Liver (tissue), 9 donors: ENCODE results near the gene ORAI1. TPM values are rescaled to one million over a fixed set of nuclear protein-coding genes. Genes with fewer than 3 reads are reported as not detected.

Source experiments
- DNase-seq: peaks from one replicate; pipeline ENCODE4 v3.0.0-alpha.2; 2017; ENCODE audit warnings: low spot score
- H3K27ac ChIP-seq, 2 donors: one replicate each; pipeline ENCODE4 v1.7.0; 2013; ENCODE audit warnings: inconsistent platforms in 2 of 2, low read length in 2 of 2, control low read depth in 1 of 2, low read depth in 1 of 2, mild to moderate bottlenecking in 1 of 2
- H3K27me3 ChIP-seq, 4 donors: one replicate each; pipeline versions ENCODE4 v1.6.1 to v1.7.0; 2013; ENCODE audit warnings: low read length in 3 of 4, inconsistent platforms in 1 of 4, mild to moderate bottlenecking in 1 of 4, moderate library complexity in 1 of 4; ENCODE audit not compliant: control insufficient read depth in 4 of 4, insufficient read depth in 4 of 4
- H3K36me3 ChIP-seq, 4 donors: one replicate each; pipeline versions ENCODE4 v1.6.1 to v1.7.0; 2013; ENCODE audit warnings: low read length in 3 of 4, mild to moderate bottlenecking in 3 of 4, low read depth in 1 of 4, moderate library complexity in 1 of 4; ENCODE audit not compliant: control insufficient read depth in 4 of 4, insufficient read depth in 3 of 4
- H3K4me1 ChIP-seq, 4 donors: one replicate each; pipeline versions ENCODE4 v1.6.1 to v1.7.0; 2013; ENCODE audit warnings: low read length in 3 of 4, mild to moderate bottlenecking in 3 of 4, moderate library complexity in 1 of 4; ENCODE audit not compliant: control insufficient read depth in 4 of 4, insufficient read depth in 4 of 4
- H3K4me3 ChIP-seq, 3 donors: one replicate each; pipeline versions ENCODE4 v1.6.1 to v1.7.0; 2013; ENCODE audit warnings: low read length in 3 of 3, control low read depth in 1 of 3, low read depth in 1 of 3, mild to moderate bottlenecking in 1 of 3
- H3K9ac ChIP-seq, 2 donors: one replicate each; pipeline ENCODE4 v1.7.0; 2013; ENCODE audit warnings: low read length in 2 of 2, mild to moderate bottlenecking in 2 of 2, moderate library complexity in 2 of 2, control low read depth in 1 of 2, low read depth in 1 of 2
- H3K9me3 ChIP-seq, 4 donors: one replicate each; pipeline versions ENCODE4 v1.6.1 to v1.7.0; 2013; ENCODE audit warnings: low read length in 3 of 4; ENCODE audit not compliant: control insufficient read depth in 4 of 4
- ATF3 ChIP-seq: IDR thresholded peaks from 2 replicates; pipeline ENCODE4 v1.6.1; 2016; ENCODE audit warnings: antibody characterized with exemption
- CTCF ChIP-seq: fragments of 150-350 bp; IDR thresholded peaks from 2 replicates; pipeline ENCODE4 v1.5.1; 2017; ENCODE audit warnings: improper control_type of control experiment, low read depth, low read length; ENCODE audit not compliant: missing input control
- EGR1 ChIP-seq, 2 donors: IDR thresholded peaks; 2 replicates each; pipeline ENCODE4 v1.6.1; 2016 to 2018; ENCODE audit warnings: antibody characterized with exemption in 2 of 2, low read depth in 2 of 2
- FOXA1 ChIP-seq: IDR thresholded peaks from 2 replicates; pipeline ENCODE4 v1.6.1; 2016; ENCODE audit warnings: antibody characterized with exemption
- FOXA2 ChIP-seq: IDR thresholded peaks from 2 replicates; pipeline ENCODE4 v1.6.1; 2016; ENCODE audit warnings: antibody characterized with exemption
- GABPA ChIP-seq, 2 donors: IDR thresholded peaks in 1 of 2; conservative IDR thresholded peaks in 1 of 2; 2 replicates each; pipeline ENCODE4 v1.6.1; 2016; ENCODE audit warnings: antibody characterized with exemption in 2 of 2, mild to moderate bottlenecking in 1 of 2, moderate library complexity in 1 of 2
- HNF4A ChIP-seq, 2 donors: conservative IDR thresholded peaks; 2 replicates each; pipeline ENCODE4 v1.6.1; 2016; ENCODE audit warnings: antibody characterized with exemption in 2 of 2, mild to moderate bottlenecking in 2 of 2
- HNF4G ChIP-seq: IDR thresholded peaks from 2 replicates; pipeline ENCODE4 v1.6.1; 2016; ENCODE audit warnings: antibody characterized with exemption
- MAX ChIP-seq: IDR thresholded peaks from 2 replicates; pipeline ENCODE4 v1.6.1; 2016; ENCODE audit warnings: antibody characterized with exemption
- NR2F2 ChIP-seq: IDR thresholded peaks from 2 replicates; pipeline ENCODE4 v1.6.1; 2016; ENCODE audit warnings: antibody characterized with exemption
- RAD21 ChIP-seq, 2 donors: IDR thresholded peaks; 2 replicates each; pipeline ENCODE4 v1.6.1; 2016; ENCODE audit warnings: antibody characterized with exemption in 2 of 2, mild to moderate bottlenecking in 2 of 2
- REST ChIP-seq: IDR thresholded peaks from 2 replicates; pipeline ENCODE4 v1.6.1; 2016; ENCODE audit warnings: antibody characterized with exemption, mild to moderate bottlenecking
- RXRA ChIP-seq, 2 donors: IDR thresholded peaks; 2 replicates each; pipeline ENCODE4 v1.6.1; 2017 to 2018; ENCODE audit warnings: antibody characterized with exemption in 2 of 2, mild to moderate bottlenecking in 1 of 2
- SP1 ChIP-seq: IDR thresholded peaks from 2 replicates; pipeline ENCODE4 v1.6.1; 2018; ENCODE audit warnings: antibody characterized with exemption, mild to moderate bottlenecking
- TAF1 ChIP-seq: conservative IDR thresholded peaks from 2 replicates; pipeline ENCODE4 v1.6.1; 2016; ENCODE audit warnings: antibody characterized with exemption, mild to moderate bottlenecking
- YY1 ChIP-seq: IDR thresholded peaks from 2 replicates; pipeline ENCODE4 v1.6.1; 2016; ENCODE audit warnings: antibody characterized with exemption, mild to moderate bottlenecking
- ZBTB33 ChIP-seq: IDR thresholded peaks from 2 replicates; pipeline ENCODE4 v1.6.1; 2016; ENCODE audit warnings: antibody characterized with exemption
- WGBS: extraction: QIAGEN DNeasy Blood & Tissue Kit; methylation state at CpG from one replicate; pipeline ENCODE4 v1.1.7; 2013; 5-methylcytosine and 5-hydroxymethylcytosine counted together
- polyA plus RNA-seq, 2 donors: library from polyadenylated mRNA; stranded (reverse) in 1 of 2; unstranded in 1 of 2; fragments of 200-250 nt in 1 of 2; fragments of >200 nt in 1 of 2; fragmentation: Nextera tagmentation in 1 of 2; extraction: Ambion mirVana in 1 of 2; gene quantifications; one replicate each; pipeline versions ENCODE4 v1.2.1 to v1.2.3, GENCODE V29; 2013 to 2015
- total RNA-seq, 2 donors: library from RNA; depleted of rRNA; stranded (reverse); fragments of >200 nt; gene quantifications; one replicate each; pipeline ENCODE4 v1.2.3, GENCODE V29; 2014
- donor health status: healthy.
- donor health status: healthy.
- donor health status: healthy.
- donor health status: healthy.
- donor health status: healthy.

ORAI1 gene
- total and polyA plus RNA-seq, 4 donors: 5.3 to 10.9 (median 9.3) TPM

- H3K9ac ChIP-seq: no peak overlapping the region
- no peak for DNase-seq
- no peak overlapping the region for H3K4me3 ChIP-seq
- no peaks in the 10 kb centered on the region for H3K27me3 ChIP-seq
- TF ChIP-seq RXRA (IDR thresholded peaks at IDR 0.05) (no peak), YY1 (no peak), FOXA2 (no peak), NR2F2 (no peak), CTCF (no peak), GABPA (IDR thresholded peaks at IDR 0.05 in 1 of 2, conservative IDR thresholded peaks at IDR 0.05 in 1 of 2) (no peak), MAX (no peak), FOXA1 (no peak), HNF4A (conservative IDR thresholded peaks at IDR 0.05) (no peak), EGR1 (IDR thresholded peaks at IDR 0.05; ENCODE audit: low read depth in 2 of 2) (no peak), RAD21 (IDR thresholded peaks at IDR 0.05) (no peak), TAF1 (no peak), ZBTB33 (no peak), SP1 (no peak), ATF3 (no peak), HNF4G (no peak)
- no peaks in the 10 kb centered on the region for H3K36me3 ChIP-seq
- WGBS: 85% methylated on average over 16 of the region's 16 CpGs
- no peaks in the 10 kb centered on the region for H3K4me1 ChIP-seq
- no peak overlapping the region for H3K27ac ChIP-seq
- no peaks in the 10 kb centered on the region for H3K9me3 ChIP-seq
Measured at GRCh38 chr12:121652767-121653497, 26.6 kb downstream of the ORAI1 start.

GRCh38 chr12:121653999-121654398, 27.7 kb downstream of the ORAI1 start:
- Histone ChIP-seq H3K9me3 (no peaks in the 10 kb centered on the region), H3K4me3 (no peak overlapping the region), H3K27me3 (no peaks in the 10 kb centered on the region), H3K27ac (no peak overlapping the region), H3K4me1 (no peaks in the 10 kb centered on the region), H3K9ac (no peak overlapping the region), H3K36me3 (no peaks in the 10 kb centered on the region)
- WGBS: 67% methylated on average over 18 of the region's 18 CpGs
- DNase-seq: peak; percentile 66
- TF ChIP-seq REST (no peak), EGR1 (IDR thresholded peaks at IDR 0.05; ENCODE audit: low read depth in 2 of 2) (no peak), MAX (no peak), YY1 (no peak), RAD21 (IDR thresholded peaks at IDR 0.05) (no peak), ZBTB33 (no peak), GABPA (IDR thresholded peaks at IDR 0.05 in 1 of 2, conservative IDR thresholded peaks at IDR 0.05 in 1 of 2) (no peak), HNF4A (conservative IDR thresholded peaks at IDR 0.05) (no peak), FOXA1 (no peak), CTCF (no peak), SP1 (no peak), TAF1 (no peak), RXRA (IDR thresholded peaks at IDR 0.05) (no peak), NR2F2 (no peak)
